Upper lobe of left lung (tissue), 6 donors: ENCODE data around the gene ACP3. TPM values are rescaled to one million over a fixed set of nuclear protein-coding genes. Genes with fewer than 3 reads are reported as not detected.

Experiments used
- ATAC-seq, 2 donors: fragments of 200-7000 bp; cut with Tn5 transposase; one replicate each; pipeline ENCODE4 v1.9.1; 2022; ENCODE audit warnings: mild to moderate bottlenecking in 2 of 2, moderate library complexity in 2 of 2; ENCODE audit not compliant: low FRiP score in 2 of 2
- DNase-seq, 2 donors: peaks; one replicate each; pipeline ENCODE4 v3.0.0-alpha.2; 2019 to 2020
- H3K27ac ChIP-seq, 4 donors: fragments of 200-600 bp; sonication (generic); one replicate each; pipeline ENCODE4 v1.5.1; 2016 to 2019
- H3K27me3 ChIP-seq, 4 donors: fragments of 200-600 bp; sonication (generic); one replicate each; pipeline ENCODE4 v1.5.1; 2017 to 2019
- H3K36me3 ChIP-seq, 4 donors: fragments of 200-600 bp; sonication (generic); one replicate each; pipeline ENCODE4 v1.5.1; 2016 to 2019
- H3K4me1 ChIP-seq, 4 donors: fragments of 200-600 bp; sonication (generic); one replicate each; pipeline ENCODE4 v1.5.1; 2018 to 2019
- H3K4me3 ChIP-seq, 4 donors: fragments of 200-600 bp; sonication (generic); one replicate each; pipeline ENCODE4 v1.5.1; 2017 to 2019; ENCODE audit warnings: mild to moderate bottlenecking in 2 of 4, moderate library complexity in 1 of 4
- H3K9me3 ChIP-seq, 4 donors: fragments of 200-600 bp; sonication (generic); one replicate each; pipeline ENCODE4 v1.5.1; 2018 to 2019
- CTCF ChIP-seq, 6 experiments: fragments of 450-650 bp in 4 of 6; fragments of 200-600 bp in 2 of 6; sonication (generic) in 2 of 6; IDR thresholded peaks; one replicate each; pipeline ENCODE4 v1.5.1; 2016 to 2019; ENCODE audit warnings: antibody characterized with exemption in 6 of 6
- EP300 ChIP-seq, 4 donors: sonication (generic); formaldehyde crosslinking; IDR thresholded peaks; one replicate each; pipeline ENCODE4 v1.5.1; 2017; ENCODE audit warnings: antibody characterized with exemption in 4 of 4, control low read depth in 2 of 4
- POLR2A ChIP-seq, 4 donors: fragments of 450-650 bp; IDR thresholded peaks; one replicate each; pipeline ENCODE4 v1.5.1; 2016 to 2017; ENCODE audit warnings: antibody characterized with exemption in 4 of 4, mild to moderate bottlenecking in 2 of 4
- POLR2AphosphoS5 ChIP-seq, 2 donors: sonication (generic); formaldehyde crosslinking; IDR thresholded peaks; one replicate each; pipeline ENCODE4 v1.5.1; 2017; ENCODE audit warnings: antibody characterized with exemption in 2 of 2
- WGBS, 2 donors: methylation state at CpG; one replicate each; pipeline ENCODE4 v1.1.5; 2017 to 2018; 5-methylcytosine and 5-hydroxymethylcytosine counted together
- total RNA-seq, 6 donors: library from RNA; depleted of rRNA in 4 of 6; stranded (reverse); fragments of >200 nt in 4 of 6; gene quantifications; one replicate each; pipeline versions ENCODE4 v1.1.0 to v1.2.1, GENCODE V29; 2016 to 2021
- donor health status: DM: no; HTN: no; CAD: no; lungs with moderate emphysema.
- donor health status: DM: no; HTN: yes; CAD: no; lungs with severe emphysema.

ACP3 gene
- total RNA-seq, 6 donors from 2014 or later: 8.8 to 21.6 (median 15.4) TPM

GRCh38 chr3:132406587-132406986, 89.4 kb downstream of the ACP3 start:
- peaks cover 12 to 18% (median 14%) of the 10 kb centered on the region in 4 donors for H3K4me1 ChIP-seq
- no peak overlapping the region for H3K27ac ChIP-seq
- no peak for TF ChIP-seq CTCF (IDR thresholded peaks at IDR 0.05)
- no peak for TF ChIP-seq POLR2A (IDR thresholded peaks at IDR 0.05)
- TF ChIP-seq EP300 (IDR thresholded peaks at IDR 0.05): no peak
- TF ChIP-seq POLR2AphosphoS5 (IDR thresholded peaks at IDR 0.05): no peak
- H3K9me3 ChIP-seq: no peaks in the 10 kb centered on the region
- 96 to 98% methylated on average over 2 of the region's 2 CpGs for WGBS, 2 donors
- H3K4me3 ChIP-seq: no peak overlapping the region
- H3K27me3 ChIP-seq: no peaks in the 10 kb centered on the region
- ATAC-seq: no peak
- no peak for DNase-seq
- no peaks in the 10 kb centered on the region for H3K36me3 ChIP-seq

GRCh38 chr3:132407025-132407424, 89.8 kb downstream of the ACP3 start:
- Histone ChIP-seq H3K9me3 (no peaks in the 10 kb centered on the region), H3K36me3 (no peaks in the 10 kb centered on the region), H3K4me1 (peaks cover 12 to 18% (median 14%) of the 10 kb centered on the region in 4 donors), H3K4me3 (no peak overlapping the region), H3K27ac (no peak overlapping the region), H3K27me3 (no peaks in the 10 kb centered on the region)
- 73 to 82% methylated on average over 2 of the region's 2 CpGs for WGBS, 2 donors
- ATAC-seq (peak in 1 of 2 donors; percentile 39), DNase-seq (no peak)
- no peak for TF ChIP-seq CTCF (IDR thresholded peaks at IDR 0.05)
- no peak for TF ChIP-seq POLR2A (IDR thresholded peaks at IDR 0.05)
- TF ChIP-seq POLR2AphosphoS5 (IDR thresholded peaks at IDR 0.05): no peak
- no peak for TF ChIP-seq EP300 (IDR thresholded peaks at IDR 0.05)

Other genes starting within 250 kb of the ACP3 start
- gene DNAJC13, start 100.1 kb downstream of the ACP3 start, total RNA-seq: 10 to 100 TPM; 29.1 to 54.9 (median 35.1) TPM